Activated CD8-positive, alpha-beta memory T cell treated with anti-CD3 and anti-CD28 coated beads for 48 hours (primary cell): ENCODE results near the gene HAND2.

ENCODE experiments used
- DNase-seq, 3 experiments: peaks; one replicate each; pipeline ENCODE4 v3.0.0-alpha.2; 2020; ENCODE audit warnings: low read depth in 2 of 3, low spot score in 2 of 3

The HAND2 gene

GRCh38 chr4:173521467-173522159, 8.4 kb downstream of the HAND2 start:
- no peak for DNase-seq

- no peak for DNase-seq
These were observed 9.0 kb downstream of the HAND2 start for GRCh38 chr4:173520921-173521466.

GRCh38 chr4:173519111-173520101, 10.6 kb downstream of the HAND2 start:
- no peak for DNase-seq

GRCh38 chr4:173518425-173519102, 11.5 kb downstream of the HAND2 start:
- DNase-seq: no peak

GRCh38 chr4:173517781-173518424, 12.1 kb downstream of the HAND2 start:
- DNase-seq: no peak

GRCh38 chr4:173516621-173517524, 13.2 kb downstream of the HAND2 start:
- no peak for DNase-seq

GRCh38 chr4:173515458-173515857, 14.6 kb downstream of the HAND2 start:
- DNase-seq: no peak

- no peak for DNase-seq
These were observed 15.3 kb downstream of the HAND2 start for GRCh38 chr4:173514641-173515217.

- no peak for DNase-seq
These were observed 16.4 kb downstream of the HAND2 start for GRCh38 chr4:173513651-173514050.

- no peak for DNase-seq
These were observed 18.2 kb downstream of the HAND2 start for GRCh38 chr4:173511787-173512361.

- DNase-seq: no peak
These were observed 20.7 kb downstream of the HAND2 start for GRCh38 chr4:173509036-173510001.

GRCh38 chr4:173508386-173509035, 21.5 kb downstream of the HAND2 start:
- DNase-seq: no peak

GRCh38 chr4:173507471-173508385, 22.3 kb downstream of the HAND2 start:
- no peak for DNase-seq

- no peak for DNase-seq
These were observed 23.3 kb downstream of the HAND2 start for GRCh38 chr4:173506597-173507211.

- DNase-seq: no peak
These were observed 24.0 kb downstream of the HAND2 start for GRCh38 chr4:173505924-173506518.

- no peak for DNase-seq
These were observed 25.9 kb downstream of the HAND2 start for GRCh38 chr4:173504181-173504503.
